OCI-LY1 (cell line): ENCODE results near the gene UHRF2.

ENCODE experiments used
- EZH2 ChIP-seq: fragments of 200-600 bp; sonication (generic), shearing (Covaris generic); IDR thresholded peaks from 2 replicates; pipeline ENCODE4 v1.8.0; 2017; ENCODE audit warnings: borderline replicate concordance, mixed run types, mild to moderate bottlenecking, antibody characterized with exemption, low read length, moderate library complexity, mixed read lengths
- TF ChIP-seq, protein P1 (sequence below): fragments of 200-600 bp; sonication (generic), shearing (Covaris generic); IDR thresholded peaks from 2 replicates; pipeline ENCODE4 v1.5.1; 2017; ENCODE audit warnings: mild to moderate bottlenecking, antibody characterized with exemption, low read length, moderate library complexity, mixed read lengths

DNA sequence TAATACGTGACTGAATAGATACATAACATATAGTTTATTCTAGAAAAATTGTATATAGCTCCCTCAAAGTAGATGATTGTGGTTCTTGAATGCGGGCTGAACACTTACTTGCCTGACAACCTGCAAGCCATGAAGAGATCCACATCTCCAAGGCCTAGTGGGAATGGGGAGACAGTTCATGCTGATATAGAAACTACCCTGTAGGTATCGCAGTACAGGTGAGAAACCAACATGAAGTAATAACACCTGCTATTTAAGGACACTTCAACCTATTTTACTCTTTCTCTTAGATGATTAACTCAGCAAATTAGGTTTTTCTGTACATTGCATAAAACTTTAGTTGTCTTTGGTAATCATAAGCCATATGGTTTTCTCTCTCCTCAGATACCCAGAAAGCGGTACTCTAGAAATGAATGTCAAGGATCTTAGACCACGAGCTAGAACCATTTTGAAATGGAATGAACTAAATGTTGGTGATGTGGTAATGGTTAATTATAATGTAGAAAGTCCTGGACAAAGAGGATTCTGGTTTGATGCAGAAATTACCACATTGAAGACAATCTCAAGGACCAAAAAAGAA lies 47.3 kb downstream of the UHRF2 start:
- TF ChIP-seq, protein P1, sequence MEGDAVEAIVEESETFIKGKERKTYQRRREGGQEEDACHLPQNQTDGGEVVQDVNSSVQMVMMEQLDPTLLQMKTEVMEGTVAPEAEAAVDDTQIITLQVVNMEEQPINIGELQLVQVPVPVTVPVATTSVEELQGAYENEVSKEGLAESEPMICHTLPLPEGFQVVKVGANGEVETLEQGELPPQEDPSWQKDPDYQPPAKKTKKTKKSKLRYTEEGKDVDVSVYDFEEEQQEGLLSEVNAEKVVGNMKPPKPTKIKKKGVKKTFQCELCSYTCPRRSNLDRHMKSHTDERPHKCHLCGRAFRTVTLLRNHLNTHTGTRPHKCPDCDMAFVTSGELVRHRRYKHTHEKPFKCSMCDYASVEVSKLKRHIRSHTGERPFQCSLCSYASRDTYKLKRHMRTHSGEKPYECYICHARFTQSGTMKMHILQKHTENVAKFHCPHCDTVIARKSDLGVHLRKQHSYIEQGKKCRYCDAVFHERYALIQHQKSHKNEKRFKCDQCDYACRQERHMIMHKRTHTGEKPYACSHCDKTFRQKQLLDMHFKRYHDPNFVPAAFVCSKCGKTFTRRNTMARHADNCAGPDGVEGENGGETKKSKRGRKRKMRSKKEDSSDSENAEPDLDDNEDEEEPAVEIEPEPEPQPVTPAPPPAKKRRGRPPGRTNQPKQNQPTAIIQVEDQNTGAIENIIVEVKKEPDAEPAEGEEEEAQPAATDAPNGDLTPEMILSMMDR = no peak
- TF ChIP-seq EZH2 = no peak
